HT-29 (cell line): ENCODE data around the gene NLRP8. TPM values are rescaled to one million over a fixed set of nuclear protein-coding genes. Genes with fewer than 3 reads are reported as not detected.
"Not testable (repeated sequence)": the region's sequence is repeated elsewhere in the genome, so short reads cannot be mapped to it uniquely, and the experiment has no call there.

Experiments
- DNase-seq: peaks from one replicate; pipeline ENCODE4 v3.0.0-alpha.2; 2015; ENCODE audit warnings: low spot score
- total RNA-seq: library from RNA; depleted of rRNA; stranded (reverse); fragments of >200 nt; shearing (Covaris generic); gene quantifications from 2 replicates; pipeline ENCODE4 v1.2.3, GENCODE V29; 2014; rRNA removed

NLRP8 gene
- total RNA-seq, 1 experiment from 2014 or later = not detected

- no peak for DNase-seq
Measured at GRCh38 chr19:55973982-55974381, 26.4 kb downstream of the NLRP8 start.

- DNase-seq = no peak
Measured at GRCh38 chr19:55980415-55980814, 32.8 kb downstream of the NLRP8 start.

DNA sequence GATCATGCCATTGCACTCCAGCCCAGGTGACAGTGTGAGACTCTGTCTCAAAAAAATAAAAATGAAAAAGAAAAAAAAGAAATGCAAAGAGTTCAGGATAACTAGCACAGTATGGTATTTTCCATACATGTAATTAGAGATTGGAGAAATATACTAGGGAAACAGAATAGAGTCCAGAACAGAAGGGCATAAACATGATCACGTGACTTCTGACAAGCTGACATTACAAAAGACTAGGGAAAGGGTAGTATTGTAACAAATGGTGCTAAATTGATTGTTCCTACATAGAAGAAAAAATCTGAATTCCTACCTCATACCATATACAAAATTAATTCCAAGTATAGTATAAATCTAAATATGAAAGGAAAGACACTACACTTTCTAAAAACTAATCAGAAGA, 37.6 kb downstream of the NLRP8 start:
- DNase-seq = no peak

DNA sequence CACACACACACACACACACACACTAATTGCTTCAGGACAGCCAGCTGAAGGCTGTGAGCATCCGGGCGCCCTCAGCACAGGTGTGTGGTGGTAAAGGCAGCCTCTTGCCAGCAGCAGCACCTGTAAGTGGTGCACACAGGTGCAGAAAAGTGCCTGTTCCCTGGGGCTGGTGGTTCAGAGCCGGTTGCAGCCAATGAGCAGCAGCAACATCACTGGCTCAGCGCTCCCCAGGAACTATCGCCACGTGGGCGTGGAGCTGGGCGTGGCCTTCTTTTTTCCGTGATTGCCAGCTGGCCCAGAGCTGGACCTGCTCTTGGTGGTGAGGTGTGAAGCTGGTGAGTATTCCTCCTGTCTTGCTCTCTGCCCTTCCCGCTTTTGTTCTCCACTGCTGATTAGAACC, 38.9 kb downstream of the NLRP8 start, which contains the start of gene NLRP5:
TSS of gene NLRP5 (plus strand) at position 289 of the 400 bp plus-strand sequence.
- DNase-seq = peak; percentile 28

DNA sequence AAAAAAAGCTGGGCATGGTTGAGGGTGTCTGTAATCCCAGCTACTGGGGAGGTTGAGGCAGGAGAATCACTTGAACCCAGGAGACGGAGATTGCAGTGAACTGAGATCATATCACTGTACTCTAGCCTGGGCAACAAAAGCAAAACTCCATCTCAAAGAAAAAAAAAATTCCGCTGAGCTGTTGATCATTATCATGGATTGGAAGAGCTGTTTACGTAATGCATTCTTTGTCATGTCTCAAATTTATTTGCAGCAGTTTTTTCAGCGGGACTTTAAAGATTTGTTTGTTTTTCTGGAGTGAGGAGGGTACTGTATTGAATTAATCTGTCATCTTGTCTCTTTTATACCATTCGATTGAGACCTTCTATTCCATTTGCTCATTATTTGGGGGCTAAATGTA, 43.2 kb downstream of the NLRP8 start:
- DNase-seq = no peak

DNA sequence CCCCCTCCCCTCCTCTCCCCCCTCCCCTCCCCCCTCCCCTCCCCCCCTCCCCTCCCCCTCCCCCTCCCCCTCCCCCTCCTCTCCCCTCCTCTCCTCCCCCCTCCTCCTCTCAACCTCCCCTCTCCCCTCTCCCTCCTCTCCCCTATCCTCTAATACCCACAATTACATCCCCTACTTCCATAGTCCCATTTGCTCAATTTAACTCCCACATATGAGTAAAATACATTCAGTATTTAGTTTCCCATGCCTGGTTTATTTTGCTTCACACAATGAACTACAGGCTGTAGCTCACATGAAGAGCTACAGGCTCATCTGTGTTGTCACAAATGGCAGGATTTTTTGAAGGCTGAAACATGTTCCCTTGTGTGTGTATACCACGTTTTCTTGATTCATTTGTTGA, 45.9 kb downstream of the NLRP8 start:
- no peak for DNase-seq

DNA sequence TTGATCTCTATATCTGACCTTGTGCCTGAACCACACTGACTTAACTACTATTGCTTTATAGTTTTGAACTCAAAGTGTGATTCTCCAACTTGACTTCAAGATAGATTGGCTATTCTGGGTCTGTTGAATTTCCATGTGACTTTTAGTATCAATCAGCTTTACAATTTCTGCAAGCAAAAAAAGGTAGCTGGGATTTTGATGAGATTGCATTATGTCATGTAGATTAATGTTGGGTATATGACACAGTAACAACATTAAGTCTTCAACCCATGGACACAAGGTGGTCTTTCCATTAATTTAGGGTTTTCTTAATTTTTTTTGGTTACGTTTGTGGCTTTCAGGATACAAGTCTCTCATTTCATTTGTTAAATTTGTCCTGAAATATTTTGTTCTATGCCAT, 67.1 kb downstream of the NLRP8 start:
- no peak for DNase-seq

DNA sequence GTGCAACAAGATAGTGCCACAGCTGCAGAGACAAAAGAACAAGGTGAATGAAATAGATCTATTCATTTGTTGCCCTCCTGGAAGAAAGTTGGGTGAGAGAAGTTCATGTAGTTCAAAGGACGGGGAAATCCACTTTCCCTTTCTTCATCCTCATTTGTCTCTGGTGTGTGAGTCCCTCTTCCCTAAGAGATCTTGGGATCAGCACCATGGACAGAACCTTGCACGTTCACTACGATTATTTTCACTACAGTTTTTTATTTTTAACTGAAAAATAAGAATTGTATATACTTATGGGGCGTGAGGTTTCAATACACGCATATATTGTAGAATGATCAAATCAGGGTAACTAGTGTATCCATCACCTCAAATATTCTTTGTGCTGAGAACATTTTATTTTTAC, 68.1 kb downstream of the NLRP8 start:
- peak; percentile 52 for DNase-seq

GRCh38 chr19:56019325-56019724, 71.7 kb downstream of the NLRP8 start:
- not testable (repeated sequence) for DNase-seq

GRCh38 chr19:56020355-56020975, 72.8 kb downstream of the NLRP8 start:
- not testable (repeated sequence) for DNase-seq

DNA sequence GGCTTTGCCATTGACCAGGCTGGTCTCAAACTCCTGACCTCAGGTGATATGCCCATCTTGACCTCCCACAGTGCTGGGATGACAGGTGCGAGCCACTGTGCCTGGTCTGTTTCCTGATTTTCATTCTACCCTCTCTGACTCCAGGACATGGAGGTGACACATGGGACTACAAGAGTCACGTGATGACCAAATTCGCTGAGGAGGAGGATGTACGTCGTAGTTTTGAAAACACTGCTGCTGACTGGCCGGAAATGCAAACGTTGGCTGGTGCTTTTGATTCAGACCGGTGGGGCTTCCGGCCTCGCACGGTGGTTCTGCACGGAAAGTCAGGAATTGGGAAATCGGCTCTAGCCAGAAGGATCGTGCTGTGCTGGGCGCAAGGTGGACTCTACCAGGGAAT, 79.1 kb downstream of the NLRP8 start:
- DNase-seq = no peak

Other genes starting within 250 kb of the NLRP8 start
- not detected in 2 replicates for gene NLRP9, start 209.4 kb upstream of the NLRP8 start, total RNA-seq
- not detected in 2 replicates for gene RFPL4A, start 188.7 kb upstream of the NLRP8 start, total RNA-seq
- not detected in 2 replicates for gene RFPL4AL1, start 178.7 kb upstream of the NLRP8 start, total RNA-seq
- 0.08 TPM in 1 of 2 replicates, not detected in the other for gene NLRP11, start 115.8 kb upstream of the NLRP8 start, total RNA-seq
- not detected in 2 replicates for gene NLRP4, start 111.3 kb upstream of the NLRP8 start, total RNA-seq
- gene NLRP13, start 15.5 kb upstream of the NLRP8 start, total RNA-seq = not detected in 2 replicates
- not detected in 2 replicates for gene NLRP5, start 38.9 kb downstream of the NLRP8 start, total RNA-seq
- 186 and 208 TPM in 2 replicates for gene ZNF787, start 173.5 kb downstream of the NLRP8 start, total RNA-seq
- 73.7 and 112 TPM in 2 replicates for gene ZNF444, start 193.5 kb downstream of the NLRP8 start, total RNA-seq
- not detected in 2 replicates for gene GALP, start 228.2 kb downstream of the NLRP8 start, total RNA-seq
- not detected in 2 replicates for gene ZSCAN5B, start 250.0 kb downstream of the NLRP8 start, total RNA-seq